ENCODE measurements around the gene CELSR2. TPM values are rescaled to one million over a fixed set of nuclear protein-coding genes. Genes with fewer than 3 reads are reported as not detected.

CELSR2 gene
- total RNA-seq, 4 donors from 2014 or later, result 86.4 to 109 (median 102) TPM

DNA sequence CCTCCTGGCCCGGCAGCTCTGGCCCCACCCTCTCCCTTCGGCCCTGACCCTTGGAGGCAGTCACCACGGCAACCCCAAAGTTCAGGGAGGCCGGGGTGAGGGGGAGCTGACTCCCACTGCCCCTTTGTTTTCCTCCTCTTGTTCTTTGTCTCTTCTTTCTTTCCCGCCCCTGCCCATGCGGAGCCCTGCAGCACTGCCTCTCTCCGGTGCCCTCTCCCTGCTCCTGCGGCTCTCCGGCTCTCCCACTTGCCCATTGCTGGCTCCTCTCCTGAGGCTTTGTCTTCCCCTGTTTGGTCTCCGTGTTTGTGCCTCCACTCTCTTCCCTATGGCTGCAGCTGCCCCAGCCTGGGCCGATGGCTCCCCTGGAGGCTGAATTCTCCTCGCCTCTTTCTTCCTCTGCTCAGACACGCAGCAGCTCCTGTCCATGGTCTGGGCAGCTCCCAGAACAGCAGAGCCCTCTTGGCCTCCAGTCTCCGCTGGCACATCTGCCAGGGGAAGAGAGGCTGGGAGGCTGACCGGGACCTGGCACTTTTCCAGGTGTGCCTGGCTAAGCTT, 5.8 kb downstream of the CELSR2 start:
- 27 to 28% methylated on average over 15 of the region's 15 CpGs for WGBS, 2 donors
- no peak for DNase-seq (ENCODE audit: low spot score in 2 of 2)
- no peak overlapping the region for H3K4me3 ChIP-seq (ENCODE audit: low read depth, poor library complexity, severe bottlenecking)
- TF ChIP-seq CTCF (IDR thresholded peaks at IDR 0.05) (no peak), POLR2A (IDR thresholded peaks at IDR 0.05) (no peak)
- intact Hi-C loops (cut with DNase I; ENCODE audit: low total_unique reads), result no loop called here

GRCh38 chr1:109255678-109256077, 6.3 kb downstream of the CELSR2 start:
- H3K4me3 ChIP-seq (ENCODE audit: low read depth, poor library complexity, severe bottlenecking), result no peak overlapping the region
- DNase-seq (ENCODE audit: low spot score in 2 of 2), result no peak
- intact Hi-C loops (cut with DNase I; ENCODE audit: low total_unique reads), result no loop called here
- TF ChIP-seq POLR2A (IDR thresholded peaks at IDR 0.05) (no peak), CTCF (IDR thresholded peaks at IDR 0.05) (no peak)
- WGBS, 2 donors, result 87 to 90% methylated on average over 5 of the region's 5 CpGs

GRCh38 chr1:109256085-109256484, 6.7 kb downstream of the CELSR2 start:
- 74 to 77% methylated on average over 7 of the region's 7 CpGs for WGBS, 2 donors
- intact Hi-C loops (cut with DNase I; ENCODE audit: low total_unique reads), result no loop called here
- no peak for DNase-seq (ENCODE audit: low spot score in 2 of 2)
- TF ChIP-seq CTCF (IDR thresholded peaks at IDR 0.05) (no peak), POLR2A (IDR thresholded peaks at IDR 0.05) (no peak)
- no peak overlapping the region for H3K4me3 ChIP-seq (ENCODE audit: low read depth, poor library complexity, severe bottlenecking)

DNA sequence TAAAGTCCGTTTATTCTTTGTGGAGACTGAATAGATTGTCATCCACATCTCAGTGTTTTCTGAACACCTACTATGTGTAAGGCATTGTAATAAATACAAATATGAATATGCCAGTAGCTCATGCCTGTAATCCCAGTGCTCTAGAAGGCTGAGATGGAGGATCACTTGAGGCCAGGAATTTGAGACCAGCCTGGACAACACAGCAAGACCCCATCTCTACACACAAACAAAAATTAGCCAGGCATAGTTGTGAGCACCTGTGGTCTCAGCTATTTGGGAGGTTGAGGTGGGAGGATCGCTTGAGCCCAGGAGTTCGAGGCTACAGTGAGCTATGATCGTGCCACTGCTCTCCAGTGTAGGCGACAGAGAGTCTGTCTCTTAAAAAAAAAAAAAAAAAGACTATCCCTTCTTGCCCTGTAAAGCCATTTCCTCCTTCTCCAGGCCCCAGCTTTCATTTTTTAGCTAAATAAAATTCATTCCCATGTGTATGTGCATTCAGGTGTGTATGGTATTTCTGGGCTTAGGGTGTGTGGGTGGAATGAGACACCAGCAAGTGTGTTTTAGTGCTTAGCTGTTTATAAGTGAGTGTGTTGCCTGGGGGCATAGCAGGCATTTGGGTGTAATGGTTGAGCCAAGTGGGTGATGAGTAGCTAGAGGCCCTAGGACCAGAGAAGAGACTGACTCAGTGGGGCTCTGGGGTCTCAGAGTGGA, 7.8 kb downstream of the CELSR2 start:
- intact Hi-C loops (cut with DNase I; ENCODE audit: low total_unique reads), result no loop called here
- no peak overlapping the region for H3K4me3 ChIP-seq (ENCODE audit: low read depth, poor library complexity, severe bottlenecking)
- 68 to 75% methylated on average over 5 of the region's 5 CpGs for WGBS, 2 donors
- TF ChIP-seq CTCF (IDR thresholded peaks at IDR 0.05) (no peak), POLR2A (IDR thresholded peaks at IDR 0.05) (no peak)
- no peak for DNase-seq (ENCODE audit: low spot score in 2 of 2)

- no peak overlapping the region for H3K4me3 ChIP-seq (ENCODE audit: low read depth, poor library complexity, severe bottlenecking)
- TF ChIP-seq CTCF (IDR thresholded peaks at IDR 0.05) (no peak), POLR2A (IDR thresholded peaks at IDR 0.05) (no peak)
- WGBS, 2 donors, result 50 to 56% methylated on average over 15 of the region's 15 CpGs
- DNase-seq (ENCODE audit: low spot score in 2 of 2), result no peak
- intact Hi-C loops (cut with DNase I; ENCODE audit: low total_unique reads), result no loop called here
Measured at GRCh38 chr1:109257682-109258421, 8.5 kb downstream of the CELSR2 start.

Data from lower leg skin (tissue), 4 donors.